ENCODE results near the gene ISG15. TPM values are rescaled to one million over a fixed set of nuclear protein-coding genes. Genes with fewer than 3 reads are reported as not detected.

The ISG15 gene
- total RNA-seq, 1 experiment from 2014 or later = 758 TPM

- H3K27ac ChIP-seq (ENCODE audit: low read length) = no peak overlapping the region
- H3K4me2 ChIP-seq (ENCODE audit: low read length) = no peak overlapping the region
- intact Hi-C loops (cut with micrococcal nuclease) = no loop called here
- ATAC-seq (no peak), DNase-seq (no peak)
- H3F3A ChIP-seq (ENCODE audit: low read length, unreplicated experiment) = no peaks in the 10 kb centered on the region
- H3K4me3 ChIP-seq (ENCODE audit: low read length) = no peak overlapping the region
- no peaks in the 10 kb centered on the region for H3K9me3 ChIP-seq (ENCODE audit: low read length)
- no peak overlapping the region for H2AFZ ChIP-seq (ENCODE audit: low read length)
- H3K4me1 ChIP-seq (ENCODE audit: insufficient read depth, low read length) = peaks cover 11% of the 10 kb centered on the region
- H3K9me2 ChIP-seq (replicated peaks; ENCODE audit: low read length) = no peaks in the 10 kb centered on the region
- H3K9ac ChIP-seq (ENCODE audit: low read length) = no peak overlapping the region
- peaks cover 59% of the 10 kb centered on the region for H4K20me1 ChIP-seq (ENCODE audit: low read length)
- no TSS peak for BruUV-seq (replicated peaks)
- CTCF ChIA-PET = no interaction called here
- peaks cover 59% of the 10 kb centered on the region for H3K79me2 ChIP-seq (ENCODE audit: low read length)
- peaks cover 48% of the 10 kb centered on the region for H3K36me3 ChIP-seq (ENCODE audit: low read depth, low read length)
- POLR2A ChIA-PET (ENCODE audit: unreplicated experiment) = interaction anchor here (0.6 kb wide), 1 partner anchor 20 kb away, joined by 3 read pairs; no protein-coding TSS in a partner anchor
- TF ChIP-seq EZH2 (IDR thresholded peaks at IDR 0.05; ENCODE audit: low read length, unreplicated experiment) = no peak
- no peaks in the 10 kb centered on the region for H3K27me3 ChIP-seq (ENCODE audit: low read length)
Measured at GRCh38 chr1:1037366-1038327, 24.4 kb downstream of the ISG15 start.

GRCh38 chr1:1038694-1039093, 25.4 kb downstream of the ISG15 start:
- Histone ChIP-seq H3K79me2 (ENCODE audit: low read length) (peaks cover 65% of the 10 kb centered on the region), H4K20me1 (ENCODE audit: low read length) (peaks cover 67% of the 10 kb centered on the region), H3K27me3 (ENCODE audit: low read length) (no peaks in the 10 kb centered on the region), H3K4me2 (ENCODE audit: low read length) (no peak overlapping the region), H3K9me3 (ENCODE audit: low read length) (no peaks in the 10 kb centered on the region), H3F3A (ENCODE audit: low read length, unreplicated experiment) (no peaks in the 10 kb centered on the region), H3K4me3 (ENCODE audit: low read length) (no peak overlapping the region), H3K4me1 (ENCODE audit: insufficient read depth, low read length) (peaks cover 11% of the 10 kb centered on the region), H3K9ac (ENCODE audit: low read length) (no peak overlapping the region), H3K36me3 (ENCODE audit: low read depth, low read length) (peaks cover 54% of the 10 kb centered on the region), H3K27ac (ENCODE audit: low read length) (no peak overlapping the region), H2AFZ (ENCODE audit: low read length) (no peak overlapping the region), H3K9me2 (replicated peaks; ENCODE audit: low read length) (no peaks in the 10 kb centered on the region)
- ChIA-PET CTCF (interaction anchor here (0.6 kb wide), 1 partner anchor 23 kb away, joined by 3 read pairs; no protein-coding TSS in a partner anchor), POLR2A (ENCODE audit: unreplicated experiment) (no interaction called here)
- no TSS peak for BruUV-seq (replicated peaks)
- ATAC-seq (no peak), DNase-seq (no peak)
- intact Hi-C loops (cut with micrococcal nuclease) = no loop called here
- TF ChIP-seq CTCF (conservative IDR thresholded peaks at IDR 0.05; ENCODE audit: low read depth, low read length) (no peak), EZH2 (IDR thresholded peaks at IDR 0.05; ENCODE audit: low read length, unreplicated experiment) (no peak)

GRCh38 chr1:1039145-1039910, 26.0 kb downstream of the ISG15 start:
- Histone ChIP-seq H3K4me2 (ENCODE audit: low read length) (no peak overlapping the region), H3K27ac (ENCODE audit: low read length) (no peak overlapping the region), H3K9me3 (ENCODE audit: low read length) (no peaks in the 10 kb centered on the region), H3K36me3 (ENCODE audit: low read depth, low read length) (peaks cover 59% of the 10 kb centered on the region), H3K27me3 (ENCODE audit: low read length) (no peaks in the 10 kb centered on the region), H3K79me2 (ENCODE audit: low read length) (peaks cover 66% of the 10 kb centered on the region), H3K9ac (ENCODE audit: low read length) (no peak overlapping the region), H4K20me1 (ENCODE audit: low read length) (peaks cover 71% of the 10 kb centered on the region), H3K4me1 (ENCODE audit: insufficient read depth, low read length) (peaks cover 11% of the 10 kb centered on the region), H3F3A (ENCODE audit: low read length, unreplicated experiment) (no peaks in the 10 kb centered on the region), H2AFZ (ENCODE audit: low read length) (no peak overlapping the region), H3K9me2 (replicated peaks; ENCODE audit: low read length) (no peaks in the 10 kb centered on the region), H3K4me3 (ENCODE audit: low read length) (no peak overlapping the region)
- no peak for TF ChIP-seq CTCF (conservative IDR thresholded peaks at IDR 0.05; ENCODE audit: low read depth, low read length)
- TF ChIP-seq EZH2phosphoT487 (IDR thresholded peaks at IDR 0.05; ENCODE audit: borderline replicate concordance, low read length) = no peak
- TF ChIP-seq EZH2 (IDR thresholded peaks at IDR 0.05; ENCODE audit: low read length, unreplicated experiment) = no peak
- ATAC-seq (no peak), DNase-seq (no peak)
- CTCF ChIA-PET = interaction anchor here (0.6 kb wide), 2 partner anchors 23 to 26 kb away, joined by 3 to 4 read pairs; no protein-coding TSS in a partner anchor
- no TSS peak for BruUV-seq (replicated peaks)
- intact Hi-C loops (cut with micrococcal nuclease) = no loop called here
- POLR2A ChIA-PET (ENCODE audit: unreplicated experiment) = no interaction called here

All from PC-3 (cell line).